SK-N-SH treated with all-trans-retinoic acid at 6 μM for 48 hours (cell line): Measurements from ENCODE around the gene SLCO6A1.
A peak's percentile ranks its signal among the peaks of the same experiment; 100 is the strongest.

ENCODE experiments used
- ATAC-seq: fragments of 200-7000 bp; cut with Tn5 transposase; 3 replicates; pipeline ENCODE4 v1.9.1; 2020; ENCODE audit warnings: mild to moderate bottlenecking, moderate library complexity
- ARNTL ChIP-seq: fragments of 450-650 bp; formaldehyde crosslinking; IDR thresholded peaks from 2 replicates; pipeline ENCODE4 v1.5.0; 2020; ENCODE audit warnings: low read depth, mild to moderate bottlenecking, moderate library complexity, borderline replicate concordance
- CREB5 ChIP-seq: fragments of 250-450 bp; sonication (Bioruptor Pico); IDR thresholded peaks from 2 replicates; pipeline ENCODE4 v1.5.1; 2020; ENCODE audit warnings: low read depth, mild to moderate bottlenecking, moderate library complexity
- CSDC2 ChIP-seq: fragments of 250-450 bp; sonication (Bioruptor Pico); IDR thresholded peaks from 2 replicates; pipeline ENCODE4 v1.5.0; 2020; ENCODE audit warnings: mild to moderate bottlenecking, moderate library complexity
- CSRNP3 ChIP-seq: fragments of 250-450 bp; sonication (Bioruptor Pico); IDR thresholded peaks from 2 replicates; pipeline ENCODE4 v1.5.1; 2021; ENCODE audit warnings: mild to moderate bottlenecking, moderate library complexity
- ESRRG ChIP-seq: fragments of 250-450 bp; sonication (Bioruptor Pico); IDR thresholded peaks from 2 replicates; pipeline ENCODE4 v1.6.1; 2021; ENCODE audit warnings: mild to moderate bottlenecking
- GLIS3 ChIP-seq: fragments of 250-450 bp; sonication (Bioruptor Pico); IDR thresholded peaks from 2 replicates; pipeline ENCODE4 v1.5.0; 2020; ENCODE audit warnings: mild to moderate bottlenecking, moderate library complexity
- ISL1 ChIP-seq: fragments of 250-450 bp; sonication (Bioruptor Pico); IDR thresholded peaks from 2 replicates; pipeline ENCODE4 v2.1.2; 2022; ENCODE audit warnings: mild to moderate bottlenecking, moderate library complexity
- OSR1 ChIP-seq: fragments of 250-450 bp; sonication (Bioruptor Pico); IDR thresholded peaks from 2 replicates; pipeline ENCODE4 v1.8.0; 2022; ENCODE audit warnings: moderate library complexity, mild to moderate bottlenecking, inconsistent platforms
- PATZ1 ChIP-seq: fragments of 250-450 bp; sonication (Bioruptor Pico); IDR thresholded peaks from 2 replicates; pipeline ENCODE4 v1.8.0; 2020; ENCODE audit warnings: mild to moderate bottlenecking, moderate library complexity, borderline replicate concordance
- POU6F1 ChIP-seq: fragments of 250-450 bp; sonication (Bioruptor Pico); IDR thresholded peaks from 2 replicates; pipeline ENCODE4 v1.8.0; 2021; ENCODE audit warnings: low read depth, mild to moderate bottlenecking, moderate library complexity, borderline replicate concordance
- PPARA ChIP-seq: fragments of 250-450 bp; sonication (Bioruptor Pico); IDR thresholded peaks from 2 replicates; pipeline ENCODE4 v1.5.0; 2020; ENCODE audit warnings: mild to moderate bottlenecking, borderline replicate concordance
- RARB ChIP-seq: fragments of 250-450 bp; sonication (Bioruptor Pico); IDR thresholded peaks from 2 replicates; pipeline ENCODE4 v1.8.0; 2021; ENCODE audit warnings: mild to moderate bottlenecking, moderate library complexity
- SNAI2 ChIP-seq: fragments of 250-450 bp; sonication (Bioruptor Pico); IDR thresholded peaks from 2 replicates; pipeline ENCODE4 v1.5.0; 2020; ENCODE audit warnings: mild to moderate bottlenecking, moderate library complexity
- TCF4 ChIP-seq: fragments of 250-450 bp; sonication (Bioruptor Pico); IDR thresholded peaks from 2 replicates; pipeline ENCODE4 v1.8.0; 2021; ENCODE audit warnings: mild to moderate bottlenecking, moderate library complexity, borderline replicate concordance
- TOX ChIP-seq: fragments of 250-450 bp; sonication (Bioruptor Pico); IDR thresholded peaks from 2 replicates; pipeline ENCODE4 v1.8.0; 2021; ENCODE audit warnings: mild to moderate bottlenecking, moderate library complexity, borderline replicate concordance
- ZFP3 ChIP-seq: fragments of 250-450 bp; sonication (Bioruptor Pico); IDR thresholded peaks from 2 replicates; pipeline ENCODE4 v1.5.0; 2020; ENCODE audit warnings: mild to moderate bottlenecking, moderate library complexity
- ZFP30 ChIP-seq: fragments of 450-650 bp; formaldehyde crosslinking; IDR thresholded peaks from 2 replicates; pipeline ENCODE4 v1.5.0; 2022; ENCODE audit warnings: mild to moderate bottlenecking, moderate library complexity
- ZNF565 ChIP-seq: fragments of 450-650 bp; formaldehyde crosslinking; conservative IDR thresholded peaks from 2 replicates; pipeline ENCODE4 v1.5.0; 2020; ENCODE audit warnings: low read depth, mild to moderate bottlenecking, moderate library complexity
- ZNF70 ChIP-seq: fragments of 450-650 bp; formaldehyde crosslinking; IDR thresholded peaks from 2 replicates; pipeline ENCODE4 v1.5.0; 2020; ENCODE audit warnings: mild to moderate bottlenecking, moderate library complexity
- ZNF8 ChIP-seq: fragments of 450-650 bp; formaldehyde crosslinking; IDR thresholded peaks from 2 replicates; pipeline ENCODE4 v1.5.0; 2020; ENCODE audit warnings: mild to moderate bottlenecking, moderate library complexity

The SLCO6A1 gene

GRCh38 chr5:102483736-102484135 is 15.1 kb downstream of the SLCO6A1 start:
- ATAC-seq = no peak
- no peak for TF ChIP-seq ISL1 (CRISPR knock-in tag)
- no peak for TF ChIP-seq PPARA (CRISPR knock-in tag)
- TF ChIP-seq CREB5 = no peak
- no peak for TF ChIP-seq ZNF565 (CRISPR knock-in tag)
- TF ChIP-seq GLIS3 (CRISPR knock-in tag) = no peak
- no peak for TF ChIP-seq ZNF70
- no peak for TF ChIP-seq ZNF8 (CRISPR knock-in tag)
- no peak for TF ChIP-seq ZFP3 (CRISPR knock-in tag)
- TF ChIP-seq TCF4 (CRISPR knock-in tag) = no peak

GRCh38 chr5:102481054-102481715 is 17.6 kb downstream of the SLCO6A1 start:
- ATAC-seq = no peak
- TF ChIP-seq TOX (CRISPR knock-in tag) = no peak

- peak; percentile 60; the same call in 2 of the 3 replicates for ATAC-seq
- TF ChIP-seq TOX (CRISPR knock-in tag) (no peak), CREB5 (no peak), ZFP3 (CRISPR knock-in tag) (no peak), ZFP30 (CRISPR knock-in tag) (no peak), CSDC2 (no peak)
Measured at GRCh38 chr5:102453716-102454115, 45.1 kb downstream of the SLCO6A1 start.

GRCh38 chr5:102451082-102451481 is 47.7 kb downstream of the SLCO6A1 start:
- TF ChIP-seq TOX (CRISPR knock-in tag) (no peak), PPARA (CRISPR knock-in tag) (no peak), RARB (CRISPR knock-in tag) (no peak), POU6F1 (CRISPR knock-in tag) (no peak), OSR1 (CRISPR knock-in tag) (no peak), ZNF8 (CRISPR knock-in tag) (no peak), TCF4 (CRISPR knock-in tag) (no peak), ZNF565 (CRISPR knock-in tag) (no peak), PATZ1 (CRISPR knock-in tag) (no peak), CSDC2 (no peak), ARNTL (CRISPR knock-in tag) (no peak)
- ATAC-seq = no peak

- ATAC-seq = no peak
- no peak for TF ChIP-seq RARB (CRISPR knock-in tag)
- TF ChIP-seq CSRNP3 (CRISPR knock-in tag) = no peak
- TF ChIP-seq ZNF70 = no peak
- TF ChIP-seq ESRRG (CRISPR knock-in tag) = no peak
- no peak for TF ChIP-seq TOX (CRISPR knock-in tag)
- no peak for TF ChIP-seq SNAI2
- TF ChIP-seq ZNF565 (CRISPR knock-in tag) = no peak
- no peak for TF ChIP-seq PPARA (CRISPR knock-in tag)
Measured at GRCh38 chr5:102450313-102450990, 48.3 kb downstream of the SLCO6A1 start.
